22Rv1 (cell line): ENCODE results near the gene DPF3.

ENCODE experiments used
- ZFX ChIP-seq: fragments of 450-650 bp; IDR thresholded peaks from 2 replicates; pipeline ENCODE4 v1.6.1; 2017; ENCODE audit warnings: antibody characterized with exemption, borderline replicate concordance
- TF ChIP-seq, protein P1 (sequence below): fragments of 450-650 bp; IDR thresholded peaks from 2 replicates; pipeline ENCODE4 v1.5.1; 2017; ENCODE audit warnings: mild to moderate bottlenecking

GRCh38 chr14:72619881-72620280, 274.0 kb downstream of the DPF3 start:
- TF ChIP-seq, protein P1, sequence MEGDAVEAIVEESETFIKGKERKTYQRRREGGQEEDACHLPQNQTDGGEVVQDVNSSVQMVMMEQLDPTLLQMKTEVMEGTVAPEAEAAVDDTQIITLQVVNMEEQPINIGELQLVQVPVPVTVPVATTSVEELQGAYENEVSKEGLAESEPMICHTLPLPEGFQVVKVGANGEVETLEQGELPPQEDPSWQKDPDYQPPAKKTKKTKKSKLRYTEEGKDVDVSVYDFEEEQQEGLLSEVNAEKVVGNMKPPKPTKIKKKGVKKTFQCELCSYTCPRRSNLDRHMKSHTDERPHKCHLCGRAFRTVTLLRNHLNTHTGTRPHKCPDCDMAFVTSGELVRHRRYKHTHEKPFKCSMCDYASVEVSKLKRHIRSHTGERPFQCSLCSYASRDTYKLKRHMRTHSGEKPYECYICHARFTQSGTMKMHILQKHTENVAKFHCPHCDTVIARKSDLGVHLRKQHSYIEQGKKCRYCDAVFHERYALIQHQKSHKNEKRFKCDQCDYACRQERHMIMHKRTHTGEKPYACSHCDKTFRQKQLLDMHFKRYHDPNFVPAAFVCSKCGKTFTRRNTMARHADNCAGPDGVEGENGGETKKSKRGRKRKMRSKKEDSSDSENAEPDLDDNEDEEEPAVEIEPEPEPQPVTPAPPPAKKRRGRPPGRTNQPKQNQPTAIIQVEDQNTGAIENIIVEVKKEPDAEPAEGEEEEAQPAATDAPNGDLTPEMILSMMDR, result no peak
- TF ChIP-seq ZFX, result no peak
